Measurements from ENCODE around the gene RETREG1.

Gene RETREG1

GRCh38 chr5:16639206-16639605 is 22.4 kb upstream of the RETREG1 start:
- H3K27ac ChIP-seq = no peak overlapping the region
- no peak for TF ChIP-seq ZFX (IDR thresholded peaks at IDR 0.05)
- TF ChIP-seq, protein P1, sequence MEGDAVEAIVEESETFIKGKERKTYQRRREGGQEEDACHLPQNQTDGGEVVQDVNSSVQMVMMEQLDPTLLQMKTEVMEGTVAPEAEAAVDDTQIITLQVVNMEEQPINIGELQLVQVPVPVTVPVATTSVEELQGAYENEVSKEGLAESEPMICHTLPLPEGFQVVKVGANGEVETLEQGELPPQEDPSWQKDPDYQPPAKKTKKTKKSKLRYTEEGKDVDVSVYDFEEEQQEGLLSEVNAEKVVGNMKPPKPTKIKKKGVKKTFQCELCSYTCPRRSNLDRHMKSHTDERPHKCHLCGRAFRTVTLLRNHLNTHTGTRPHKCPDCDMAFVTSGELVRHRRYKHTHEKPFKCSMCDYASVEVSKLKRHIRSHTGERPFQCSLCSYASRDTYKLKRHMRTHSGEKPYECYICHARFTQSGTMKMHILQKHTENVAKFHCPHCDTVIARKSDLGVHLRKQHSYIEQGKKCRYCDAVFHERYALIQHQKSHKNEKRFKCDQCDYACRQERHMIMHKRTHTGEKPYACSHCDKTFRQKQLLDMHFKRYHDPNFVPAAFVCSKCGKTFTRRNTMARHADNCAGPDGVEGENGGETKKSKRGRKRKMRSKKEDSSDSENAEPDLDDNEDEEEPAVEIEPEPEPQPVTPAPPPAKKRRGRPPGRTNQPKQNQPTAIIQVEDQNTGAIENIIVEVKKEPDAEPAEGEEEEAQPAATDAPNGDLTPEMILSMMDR (conservative IDR thresholded peaks at IDR 0.05) = no peak

DNA sequence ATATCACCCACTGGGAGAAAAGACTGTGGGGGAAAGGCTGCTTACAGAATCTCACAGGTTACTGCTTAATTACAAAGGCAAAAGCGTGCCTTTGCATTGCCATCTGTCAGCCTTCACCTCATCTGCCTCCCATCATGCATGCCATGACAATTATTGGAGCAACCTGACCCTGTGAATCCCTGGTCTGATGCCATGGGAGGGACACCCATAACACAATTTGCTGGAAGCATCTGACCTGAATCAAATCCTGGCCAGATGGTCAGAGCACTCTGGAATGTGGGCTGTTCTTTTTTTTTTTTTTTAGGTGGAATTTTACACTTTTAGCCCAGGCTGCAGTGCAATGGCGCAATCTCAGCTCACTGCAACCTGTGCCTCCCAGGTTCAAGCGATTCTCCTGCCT is 11.6 kb upstream of the RETREG1 start:
- no peak overlapping the region for H3K27ac ChIP-seq
- no peak for TF ChIP-seq ZFX (IDR thresholded peaks at IDR 0.05)
- TF ChIP-seq, protein P1 (conservative IDR thresholded peaks at IDR 0.05) = no peak

- no peak overlapping the region for H3K27ac ChIP-seq
- TF ChIP-seq ZFX (IDR thresholded peaks at IDR 0.05) = no peak
- TF ChIP-seq, protein P1 (conservative IDR thresholded peaks at IDR 0.05) = no peak
Measured at GRCh38 chr5:16626696-16627264, 10.0 kb upstream of the RETREG1 start.

DNA sequence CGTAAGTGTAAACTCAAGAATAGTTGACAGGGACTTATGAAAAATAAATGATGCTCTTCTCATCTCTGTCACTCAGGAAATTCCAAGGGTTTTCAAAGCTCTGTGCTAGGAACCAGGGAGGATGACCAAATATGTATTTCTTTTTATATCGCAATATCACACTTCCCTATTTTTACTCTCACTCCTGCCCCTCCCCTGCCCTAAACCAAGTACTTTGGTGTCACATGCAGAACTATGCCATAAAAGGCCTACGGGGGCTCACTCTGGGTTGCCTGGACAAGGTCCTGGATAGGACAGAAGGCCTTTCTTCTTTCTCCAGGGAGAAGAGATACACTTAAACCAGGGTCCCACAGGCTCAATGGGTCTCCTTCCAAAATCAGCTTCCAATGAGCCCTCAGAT is 8.3 kb upstream of the RETREG1 start:
- no peak for TF ChIP-seq ZFX (IDR thresholded peaks at IDR 0.05)
- TF ChIP-seq, protein P1 (conservative IDR thresholded peaks at IDR 0.05) = no peak
- H3K27ac ChIP-seq = no peak overlapping the region

DNA sequence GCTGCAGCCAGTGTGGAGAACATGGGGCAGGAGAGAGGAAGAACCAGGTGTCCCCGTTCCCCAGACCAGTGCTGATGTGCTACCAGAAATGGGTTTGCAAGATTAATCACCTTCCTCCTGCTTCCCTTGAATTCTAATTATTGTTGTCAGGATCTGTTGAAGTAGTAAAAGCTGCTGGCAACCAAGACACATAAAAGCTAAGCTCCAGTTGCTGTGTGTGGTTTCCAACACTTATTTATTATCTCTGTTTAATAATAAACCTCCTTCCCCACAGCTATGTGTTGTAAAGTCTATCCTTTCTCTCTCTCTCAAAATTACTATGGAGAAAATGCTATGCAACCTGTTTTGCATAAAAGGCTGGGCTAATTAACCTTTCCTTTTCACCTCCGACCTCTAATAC is 2.3 kb upstream of the RETREG1 start:
- no peak overlapping the region for H3K27ac ChIP-seq
- TF ChIP-seq, protein P1 (conservative IDR thresholded peaks at IDR 0.05) = no peak
- TF ChIP-seq ZFX (IDR thresholded peaks at IDR 0.05) = no peak

DNA sequence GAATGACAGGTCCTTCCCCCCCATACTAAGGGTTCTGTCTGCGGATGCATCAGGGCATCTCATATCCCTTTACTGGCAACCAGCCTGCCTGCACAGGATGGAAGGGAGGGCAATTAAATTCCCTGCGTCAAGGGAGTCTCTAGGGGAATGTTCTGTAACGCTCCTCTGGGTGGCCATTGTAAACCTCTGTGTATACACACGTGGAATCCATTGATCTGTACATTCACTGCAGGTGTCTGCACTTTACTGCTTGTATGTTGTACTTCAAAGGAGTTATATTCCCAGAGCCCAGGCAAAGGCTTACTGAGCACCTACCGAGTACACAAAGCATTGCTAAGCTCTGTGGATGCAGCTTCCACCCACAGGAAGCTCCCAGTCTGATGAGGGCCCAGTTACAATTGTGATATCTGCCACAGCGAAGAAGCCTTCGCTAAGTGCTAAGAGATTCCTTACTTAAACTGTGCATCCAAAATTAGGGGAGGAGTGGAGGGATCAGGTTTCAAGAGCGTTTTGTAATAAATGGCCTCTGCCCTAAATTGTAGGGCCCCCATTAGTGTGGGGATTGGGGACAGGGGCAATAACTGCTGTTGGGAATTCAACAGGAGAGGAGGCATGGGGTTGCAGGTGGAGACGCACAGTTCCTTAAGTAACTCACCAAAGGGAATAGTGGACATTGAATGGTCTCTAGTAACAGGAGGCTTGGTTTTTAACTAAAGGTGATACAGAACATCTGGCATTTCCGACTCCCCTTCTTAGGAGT is 1.5 kb upstream of the RETREG1 start:
- TF ChIP-seq, protein P1 (conservative IDR thresholded peaks at IDR 0.05) = no peak
- no peak for TF ChIP-seq ZFX (IDR thresholded peaks at IDR 0.05)
- H3K27ac ChIP-seq = no peak overlapping the region

DNA sequence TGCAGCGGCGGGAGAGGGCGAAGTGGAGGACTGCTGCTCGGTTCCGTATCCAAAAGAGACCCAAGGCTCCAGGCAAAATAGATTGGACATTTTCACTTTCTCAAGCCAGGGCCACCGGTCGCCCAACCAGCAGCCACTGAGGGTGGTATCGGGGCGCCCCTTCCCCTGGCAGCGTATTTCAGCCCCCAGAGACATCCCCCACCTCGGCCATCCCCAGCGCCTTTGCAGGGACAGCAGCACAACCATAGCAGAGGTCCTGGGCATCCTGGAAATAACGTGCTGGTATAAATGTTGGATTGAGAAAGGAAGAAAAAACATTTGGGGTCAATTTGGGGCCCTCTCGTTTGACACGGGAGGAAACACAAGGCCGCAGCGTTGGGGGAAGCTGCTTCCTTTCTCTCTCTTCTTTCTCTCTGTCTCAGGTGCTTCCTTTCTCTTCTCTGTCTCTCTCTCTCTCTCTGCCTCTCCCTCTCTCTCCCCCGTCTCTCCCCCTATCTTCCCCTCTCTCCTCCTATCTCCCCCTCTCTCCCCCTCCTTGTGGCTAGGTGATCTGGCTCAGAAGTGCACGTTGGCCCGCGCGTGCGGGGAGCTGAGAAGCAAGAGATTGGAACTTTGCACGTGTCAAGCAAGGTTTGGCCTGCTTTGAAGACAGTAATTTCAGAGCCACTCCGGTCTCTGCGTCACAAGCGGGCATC is 624 bp upstream of the RETREG1 start:
- TF ChIP-seq, protein P1 (conservative IDR thresholded peaks at IDR 0.05) = no peak
- no peak for TF ChIP-seq ZFX (IDR thresholded peaks at IDR 0.05)
- peak overlapping the region; percentile 71 for H3K27ac ChIP-seq

Measured in C4-2B (cell line).